ENCODE measurements around the gene CYTH4.

CYTH4 gene

DNA sequence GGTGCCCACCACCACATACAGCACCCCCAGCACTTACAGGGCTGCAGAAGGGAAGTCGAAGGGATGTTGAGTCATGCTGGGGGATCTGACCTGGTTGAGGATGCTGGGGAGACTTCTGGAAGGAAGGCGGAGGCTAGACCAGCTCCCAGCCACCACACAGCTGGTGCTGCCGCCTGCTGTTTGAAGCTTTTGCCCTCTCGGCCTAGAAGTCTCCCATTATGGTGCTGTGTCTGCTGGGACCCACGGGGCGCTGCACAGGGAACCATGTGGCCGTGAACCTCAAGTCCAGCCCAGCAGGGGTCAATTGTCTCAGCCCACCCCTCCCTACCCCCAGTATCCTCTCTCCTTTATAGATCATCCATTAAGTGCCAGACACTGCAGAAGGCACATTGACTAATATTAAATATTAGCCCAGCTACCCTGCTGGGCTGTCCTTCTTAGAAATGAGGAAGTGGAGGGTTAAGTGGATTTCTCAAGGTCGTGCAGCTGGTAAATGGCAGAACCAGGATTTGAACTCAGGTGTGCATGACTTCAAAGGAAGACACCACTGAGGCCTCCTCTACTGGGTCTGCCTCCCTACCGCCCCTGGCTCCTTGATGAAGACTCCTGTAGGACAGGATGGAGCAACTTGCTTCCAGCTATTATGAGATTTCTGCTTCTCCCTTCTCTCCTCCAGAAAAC, 49.7 kb downstream of the CYTH4 start:
- peak in 1 of 2 experiments; percentile 25 for DNase-seq

DNA sequence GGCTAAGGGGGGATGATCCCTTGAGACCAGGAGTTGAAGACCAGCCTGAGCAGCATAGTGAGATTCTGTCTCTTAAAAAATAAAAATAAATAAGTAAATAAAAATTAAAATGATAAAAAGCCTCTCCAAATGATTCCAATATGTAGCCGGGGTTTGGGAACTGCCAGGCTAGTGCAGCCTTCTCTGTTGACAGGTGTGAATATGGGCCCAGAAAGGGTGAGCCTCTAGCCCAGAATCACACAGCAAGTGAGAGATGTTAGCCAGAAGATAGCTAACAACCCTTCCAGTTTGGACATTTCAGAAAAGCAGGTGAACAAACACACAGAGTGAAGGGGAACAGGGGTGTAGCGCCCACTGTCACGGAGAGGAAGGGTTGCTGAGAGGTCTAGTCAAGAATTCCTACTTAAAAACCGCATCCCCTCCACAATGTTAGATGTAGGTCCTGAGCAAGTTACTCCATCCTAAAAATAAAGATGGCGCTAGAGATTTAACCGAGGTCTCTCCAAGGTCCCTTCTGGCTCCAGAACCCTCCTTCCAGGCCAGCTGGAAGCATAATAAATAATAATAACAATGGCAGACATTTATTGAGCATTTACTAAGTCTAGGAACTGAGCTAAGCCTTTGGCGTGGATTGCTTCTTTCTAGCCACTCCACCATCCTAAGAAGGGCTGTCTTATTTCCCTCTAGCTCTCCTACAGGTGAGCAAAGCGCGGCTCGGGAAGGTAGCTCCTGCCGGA, 51.6 kb downstream of the CYTH4 start:
- no peak for DNase-seq

DNA sequence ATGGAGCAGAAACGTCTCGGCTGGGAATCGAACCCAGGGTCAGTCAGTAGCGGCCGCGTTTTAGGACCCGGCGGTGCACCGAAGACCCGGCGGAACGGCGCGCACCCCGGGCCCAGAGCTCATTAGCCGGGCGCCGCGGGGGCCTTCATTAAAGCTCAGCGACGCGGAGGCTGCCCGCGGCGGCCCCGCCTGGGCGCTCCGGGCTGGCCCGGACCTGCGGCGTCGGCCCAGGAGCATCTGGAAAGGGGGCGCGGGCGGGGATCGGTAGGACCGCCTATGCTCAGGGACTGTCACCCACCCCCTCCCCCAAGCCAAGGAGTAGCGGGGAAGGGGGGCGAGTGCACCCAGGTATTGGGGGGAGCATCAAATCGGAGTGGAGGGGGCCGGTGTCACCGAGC, 52.2 kb downstream of the CYTH4 start:
- no peak for DNase-seq

DNA sequence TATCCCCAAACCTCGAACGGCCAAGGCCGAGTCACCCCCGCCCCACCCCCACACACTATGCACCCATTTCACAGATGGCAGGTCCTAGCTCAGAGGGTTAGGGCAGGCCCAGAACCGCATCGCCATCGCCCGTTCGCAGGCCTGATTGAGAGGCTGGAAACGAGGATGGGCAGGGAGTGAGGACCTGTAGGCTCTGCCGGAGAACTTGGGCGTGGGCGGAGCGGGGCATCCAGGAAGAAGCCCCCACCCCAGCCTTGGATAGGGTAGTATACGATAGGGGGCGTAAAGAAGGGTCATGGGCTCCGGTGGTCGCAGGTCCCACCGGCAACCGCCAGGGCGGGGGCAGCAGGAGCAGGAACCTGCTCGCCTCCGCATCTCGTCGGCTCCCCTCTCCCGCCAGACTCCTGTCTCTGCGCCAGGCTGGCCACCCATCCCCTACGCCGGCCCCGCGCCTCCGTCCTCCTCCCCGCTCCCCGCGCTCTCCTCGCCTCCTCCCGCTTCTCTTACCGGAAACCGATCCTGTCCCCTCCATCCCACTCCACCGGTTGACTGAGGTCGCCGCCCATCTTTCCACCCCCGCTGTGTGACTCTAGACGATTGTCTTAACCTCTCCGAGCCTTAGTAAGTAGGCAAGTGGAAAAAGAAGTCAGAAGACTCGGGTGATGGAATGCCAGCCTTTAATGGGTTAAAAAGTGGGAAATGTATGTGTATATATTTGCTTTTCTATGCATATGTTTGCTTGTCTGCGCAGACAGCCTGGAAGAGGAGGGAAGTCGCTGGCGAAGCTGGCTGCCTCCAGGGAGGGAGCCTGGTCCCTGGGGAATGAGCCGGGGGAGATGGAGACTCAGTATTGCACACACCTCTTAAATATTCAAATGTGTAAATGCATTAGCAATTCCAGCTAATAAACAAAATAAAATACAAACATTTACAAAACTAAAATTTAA, 52.8 kb downstream of the CYTH4 start:
- no peak for DNase-seq

DNA sequence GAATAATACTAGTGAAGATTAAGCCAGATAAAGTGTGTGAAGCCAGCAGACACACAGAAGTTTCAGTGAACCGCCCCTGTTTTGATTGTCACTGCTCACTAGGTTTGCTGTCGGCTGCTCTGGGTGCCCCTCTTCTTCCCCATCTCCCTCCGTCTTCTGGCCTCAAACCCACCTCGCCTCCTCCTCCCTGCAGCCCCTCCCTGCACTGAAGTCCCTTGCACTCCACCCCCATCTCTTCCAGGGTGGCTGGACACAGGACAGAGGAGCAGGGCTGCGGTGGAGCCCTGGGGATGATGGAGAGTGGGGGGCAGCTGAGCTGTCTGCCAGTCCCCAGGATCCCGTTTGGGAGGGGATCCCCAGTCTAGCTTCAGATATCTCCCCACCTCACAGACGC, 53.5 kb downstream of the CYTH4 start:
- no peak for DNase-seq

DNA sequence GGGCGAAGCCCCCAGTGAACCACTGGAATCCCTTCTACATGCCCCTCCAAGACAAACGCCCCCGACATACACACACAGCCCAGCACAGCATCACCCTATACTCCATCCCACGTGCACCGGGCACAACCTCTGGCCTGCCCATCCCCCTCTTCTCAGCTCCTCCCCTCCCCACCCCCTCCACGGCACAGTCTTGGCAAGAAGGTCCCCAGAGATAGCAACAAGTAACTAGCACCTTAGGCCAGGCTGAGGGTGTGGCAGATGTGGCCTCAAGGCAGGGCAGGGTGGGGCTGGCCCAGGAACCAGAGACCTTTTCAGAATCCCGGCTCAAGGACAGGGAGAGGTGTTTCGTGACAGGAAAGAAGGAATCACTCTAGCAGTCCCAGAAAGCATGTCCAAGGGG, 54.3 kb downstream of the CYTH4 start:
- no peak for DNase-seq

DNA sequence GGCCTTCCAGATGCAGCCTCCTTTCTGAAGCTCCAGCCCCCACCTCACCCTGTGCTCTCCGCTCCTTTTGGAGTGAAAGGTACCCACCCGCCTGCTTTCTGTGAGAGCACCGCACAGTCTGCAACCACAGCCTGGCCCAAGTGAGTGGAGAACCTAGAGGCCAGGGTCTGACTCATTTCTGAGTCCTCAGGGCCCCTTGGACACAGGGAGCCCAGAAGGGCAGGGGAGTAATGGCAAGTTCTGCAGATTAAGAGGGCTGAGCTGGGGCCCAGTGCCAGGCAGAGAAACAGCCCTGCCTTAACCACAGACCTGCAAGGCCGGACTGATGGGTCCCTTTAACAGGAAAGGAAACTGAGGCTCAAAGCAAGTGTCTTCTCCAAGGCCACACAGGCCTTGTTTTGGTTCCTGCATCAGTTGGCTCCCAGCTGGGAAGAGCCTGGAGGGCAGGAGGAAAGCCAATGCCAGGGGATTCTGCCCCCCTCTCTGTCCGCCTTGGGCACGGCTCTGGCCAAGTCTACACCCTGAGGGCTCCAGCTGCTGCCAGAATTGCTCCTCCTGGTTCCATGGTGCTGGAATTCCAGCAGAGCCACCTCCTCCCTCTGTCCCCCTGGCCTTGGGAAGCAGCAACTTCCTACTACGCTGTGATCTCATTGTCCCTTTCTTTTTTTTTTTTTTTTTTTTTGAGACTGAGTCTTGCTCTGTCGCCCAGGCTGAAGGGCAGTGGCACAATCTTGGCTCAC, 55.1 kb downstream of the CYTH4 start:
- no peak for DNase-seq

DNA sequence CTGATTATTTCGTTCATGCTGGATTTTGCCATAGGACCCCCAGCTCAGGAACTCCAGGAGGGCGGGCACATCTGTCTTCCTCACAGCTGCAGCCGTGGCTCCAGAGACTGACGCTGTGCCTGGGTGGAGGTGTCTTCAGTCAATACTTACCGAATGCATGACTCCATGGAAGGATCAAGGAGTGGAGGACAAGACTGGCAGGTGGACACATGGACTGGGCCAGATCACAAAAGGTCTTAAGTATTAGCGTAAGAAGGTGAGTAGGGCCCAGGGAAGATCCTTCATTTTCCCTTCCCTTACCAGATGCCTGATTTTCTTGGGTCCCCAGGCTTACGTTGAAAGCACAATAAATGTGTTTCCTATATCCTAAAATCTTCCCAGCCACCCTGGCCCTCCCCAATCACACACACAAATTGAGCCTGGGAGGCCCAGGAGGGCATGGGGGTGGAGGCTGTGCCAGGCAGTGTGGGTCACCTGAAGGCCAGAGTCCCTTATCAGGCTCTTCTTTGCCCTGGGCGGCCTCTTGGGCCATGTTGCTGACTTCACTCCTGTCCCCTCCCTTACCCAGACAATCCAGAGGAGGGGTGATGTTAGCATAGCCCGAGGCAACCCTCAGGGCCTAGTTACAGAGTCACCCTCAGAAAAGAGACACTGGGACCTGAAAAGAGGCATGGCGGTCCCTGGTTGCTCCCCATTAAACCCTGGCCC, 56.4 kb downstream of the CYTH4 start:
- DNase-seq: no peak

DNA sequence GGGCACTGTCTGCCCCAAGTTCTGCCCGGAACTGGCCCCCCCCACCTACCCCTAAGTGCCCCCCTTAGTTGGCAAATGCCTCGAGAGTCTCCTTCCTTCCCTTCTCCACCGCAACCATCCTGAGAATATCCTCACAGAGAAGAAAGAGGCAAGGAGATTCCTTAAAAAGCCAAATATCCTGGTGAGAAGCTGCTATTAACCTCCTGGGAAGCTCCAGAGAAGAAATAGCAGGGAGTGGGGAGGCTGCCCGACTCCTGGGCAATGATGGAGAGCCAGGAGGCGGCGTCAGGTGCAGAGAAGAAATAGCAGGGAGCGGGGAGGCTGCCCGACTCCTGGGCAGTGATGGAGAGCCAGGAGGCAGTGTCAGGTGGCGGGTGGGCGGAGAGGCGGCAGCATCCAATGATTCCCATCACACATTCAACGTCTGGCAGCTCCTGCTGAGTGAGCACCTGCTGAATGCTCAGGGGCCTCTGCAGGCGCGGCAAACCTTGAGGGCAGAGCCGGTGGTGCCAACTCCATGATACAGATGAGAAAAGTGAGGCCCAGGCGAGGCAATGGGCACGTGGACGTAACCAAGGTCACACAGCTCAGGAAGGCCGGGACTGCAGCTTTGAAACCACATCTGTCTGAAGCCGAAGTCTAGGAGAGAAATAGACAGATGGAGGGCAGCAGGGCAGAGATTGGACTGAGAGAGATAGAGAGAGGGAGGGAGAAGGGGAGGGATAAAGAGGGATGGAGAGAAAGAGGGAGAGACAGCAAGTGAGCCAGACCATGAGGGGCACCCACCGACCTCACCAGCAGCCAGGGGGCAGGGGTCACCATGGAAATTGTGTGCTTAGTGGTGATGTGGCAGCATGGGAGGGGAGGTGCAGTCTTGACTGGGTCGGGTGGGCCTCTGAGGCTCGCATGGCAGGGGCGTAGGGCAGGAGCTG, 58.3 kb downstream of the CYTH4 start:
- no peak for DNase-seq

DNA sequence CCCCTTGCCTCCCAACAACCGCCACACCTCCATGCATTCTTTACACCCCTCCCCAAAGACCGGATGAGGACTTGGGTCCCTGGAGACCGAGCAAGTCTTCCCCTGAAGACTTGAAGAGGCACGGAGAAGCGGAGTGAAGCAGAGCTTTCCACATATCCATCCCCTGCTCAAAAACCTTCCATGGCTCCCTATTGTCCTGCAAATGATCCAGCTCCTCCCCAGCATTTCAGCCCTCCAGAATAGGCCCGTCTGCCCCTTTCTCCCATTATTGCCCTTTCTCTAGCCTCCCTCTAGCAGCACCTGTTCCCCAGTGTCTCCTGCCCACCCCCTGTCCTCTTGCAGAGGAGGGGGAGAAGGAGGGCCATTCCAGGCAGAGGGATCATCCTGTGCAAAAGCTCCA, 59.8 kb downstream of the CYTH4 start:
- no peak for DNase-seq

DNA sequence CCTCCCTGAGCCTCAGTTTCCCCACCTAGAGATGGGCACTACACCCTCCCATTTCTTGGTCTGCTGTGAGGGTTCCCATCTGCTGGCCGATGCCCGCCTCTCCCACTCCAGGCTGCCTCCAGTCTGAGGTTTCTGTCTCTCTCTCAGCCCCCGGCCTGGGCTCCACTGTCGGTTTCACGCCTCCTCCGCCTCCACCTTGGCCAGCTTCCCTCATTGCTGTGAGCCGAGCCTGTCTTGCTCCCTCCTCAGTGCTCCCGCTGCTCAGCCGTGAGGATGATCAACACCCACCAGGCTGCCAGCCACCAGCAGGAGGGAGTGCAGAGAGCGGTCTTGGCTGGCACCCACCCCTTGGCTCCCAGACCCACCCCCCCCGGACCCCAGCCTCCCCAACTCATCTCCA, 61.0 kb downstream of the CYTH4 start:
- DNase-seq: no peak

DNA sequence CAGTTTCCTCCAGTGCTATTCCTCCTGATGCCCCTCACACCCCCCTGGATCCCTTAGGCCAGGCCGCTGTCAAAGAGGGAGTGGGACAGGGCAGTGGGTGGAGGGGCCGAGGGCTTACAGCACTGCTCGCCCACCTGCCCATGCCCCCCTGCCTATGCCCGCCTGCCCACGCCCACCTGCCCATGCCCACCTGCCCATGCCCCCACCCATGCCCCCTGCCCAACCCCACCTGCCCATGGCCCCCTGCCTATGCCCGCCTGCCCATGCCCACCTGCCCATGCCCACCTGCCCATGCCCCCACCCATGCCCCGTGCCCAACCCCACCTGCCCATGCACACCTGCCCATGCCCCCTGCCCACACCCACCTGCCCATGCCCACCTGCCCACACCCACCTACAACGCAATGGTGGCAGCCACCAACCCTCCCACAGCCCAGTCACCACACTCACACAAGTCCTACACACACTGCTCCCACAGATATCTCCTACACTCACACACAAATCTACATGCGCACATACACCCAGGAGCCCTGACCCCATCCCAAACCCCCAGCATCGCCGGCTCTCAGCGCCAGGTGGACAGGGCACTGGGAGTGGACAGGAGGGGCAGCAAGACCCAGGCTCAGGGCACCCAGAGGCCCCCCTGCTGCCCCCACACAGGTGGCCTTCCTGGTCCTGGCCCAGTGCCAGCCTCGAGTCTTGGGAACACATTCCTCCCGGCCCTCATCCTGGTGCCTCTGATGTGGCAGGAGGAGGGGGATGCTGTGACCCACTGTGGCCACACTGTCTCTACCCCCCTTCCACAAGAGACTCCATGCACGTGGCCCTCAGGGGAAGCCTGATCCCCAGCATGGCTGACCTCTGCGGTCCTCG, 61.8 kb downstream of the CYTH4 start:
- no peak for DNase-seq

DNA sequence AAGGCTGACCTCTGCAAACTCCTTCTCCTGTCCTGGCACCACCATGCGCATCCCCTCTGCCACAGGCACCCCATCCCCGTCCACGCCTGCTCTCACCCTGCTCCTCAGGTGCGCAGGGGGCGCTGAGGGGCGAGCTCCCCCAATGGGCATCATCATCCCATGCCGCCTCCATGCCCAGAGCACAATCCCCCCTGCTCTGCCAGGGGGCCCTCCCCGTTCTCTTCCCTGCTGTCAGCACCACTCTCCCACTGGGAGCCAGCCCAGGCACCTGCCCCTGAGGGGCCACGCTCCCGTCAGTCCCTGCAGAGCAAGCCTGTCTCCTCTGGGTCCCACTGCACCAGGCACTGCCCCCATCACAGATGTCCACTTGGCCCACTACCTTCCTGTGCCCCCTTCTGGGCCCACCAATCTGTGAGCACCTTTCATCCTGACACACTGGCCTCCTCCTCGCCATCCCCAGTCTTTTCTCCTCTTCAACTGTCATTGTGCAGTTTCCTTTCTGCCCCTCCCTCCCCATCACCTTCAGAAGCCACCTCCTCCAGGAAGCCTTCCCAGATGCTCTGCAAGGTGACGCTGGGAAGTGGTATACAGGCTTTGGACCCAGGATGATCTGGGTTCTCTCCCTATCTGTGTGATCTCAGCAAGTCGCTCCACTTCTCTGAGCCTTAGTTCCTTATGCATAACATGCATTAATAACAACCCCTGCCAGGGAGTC, 62.6 kb downstream of the CYTH4 start:
- DNase-seq: no peak

DNA sequence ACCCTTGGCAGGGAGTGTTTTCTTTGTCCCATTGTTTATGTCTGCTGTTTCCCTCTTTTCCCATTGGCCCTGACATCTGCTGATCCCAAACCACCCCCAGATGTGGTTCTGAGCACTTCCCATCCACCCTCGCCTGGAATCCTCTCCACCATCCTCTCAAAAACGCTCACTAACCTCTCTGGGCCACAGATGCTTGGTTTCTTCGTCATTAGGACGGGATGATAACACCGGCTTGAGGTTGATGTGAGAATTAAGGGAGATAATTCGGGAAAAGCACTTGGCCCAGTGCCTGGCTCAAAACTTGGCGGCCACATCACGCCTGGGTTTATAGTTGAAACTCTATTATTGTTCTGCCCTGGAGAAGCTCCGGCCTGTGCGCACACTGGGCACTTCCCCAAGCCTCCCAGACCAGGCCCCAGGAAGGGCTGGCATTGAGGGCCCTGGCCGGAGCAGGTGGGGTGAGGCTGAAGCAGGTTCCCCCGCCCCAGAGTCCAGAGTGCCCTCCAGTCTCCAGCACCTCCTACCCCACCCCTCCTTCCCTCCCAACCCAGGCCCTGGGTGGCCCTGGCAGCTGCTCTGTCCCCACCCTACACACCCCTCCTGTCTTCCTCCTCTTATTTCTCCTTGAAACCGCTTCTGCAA, 63.7 kb downstream of the CYTH4 start:
- DNase-seq: no peak

DNA sequence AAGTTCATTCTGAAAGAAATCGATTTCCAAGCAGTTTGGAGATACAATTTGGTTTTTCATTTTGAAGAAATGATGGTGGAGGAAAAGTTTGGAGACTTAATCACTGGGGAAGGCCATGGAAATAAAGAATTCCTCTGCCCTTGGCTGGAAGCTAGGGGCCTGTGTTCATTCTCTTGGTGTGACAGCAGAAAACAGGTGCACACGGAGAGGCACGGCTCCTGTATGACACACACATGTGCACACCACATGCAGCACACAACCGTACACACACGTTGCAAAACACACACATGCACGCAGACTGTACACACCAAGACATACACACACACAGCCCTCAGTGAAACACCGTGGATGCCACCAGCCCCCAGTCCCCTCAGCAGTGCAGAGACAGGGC, 64.2 kb downstream of the CYTH4 start:
- DNase-seq: no peak

DNA sequence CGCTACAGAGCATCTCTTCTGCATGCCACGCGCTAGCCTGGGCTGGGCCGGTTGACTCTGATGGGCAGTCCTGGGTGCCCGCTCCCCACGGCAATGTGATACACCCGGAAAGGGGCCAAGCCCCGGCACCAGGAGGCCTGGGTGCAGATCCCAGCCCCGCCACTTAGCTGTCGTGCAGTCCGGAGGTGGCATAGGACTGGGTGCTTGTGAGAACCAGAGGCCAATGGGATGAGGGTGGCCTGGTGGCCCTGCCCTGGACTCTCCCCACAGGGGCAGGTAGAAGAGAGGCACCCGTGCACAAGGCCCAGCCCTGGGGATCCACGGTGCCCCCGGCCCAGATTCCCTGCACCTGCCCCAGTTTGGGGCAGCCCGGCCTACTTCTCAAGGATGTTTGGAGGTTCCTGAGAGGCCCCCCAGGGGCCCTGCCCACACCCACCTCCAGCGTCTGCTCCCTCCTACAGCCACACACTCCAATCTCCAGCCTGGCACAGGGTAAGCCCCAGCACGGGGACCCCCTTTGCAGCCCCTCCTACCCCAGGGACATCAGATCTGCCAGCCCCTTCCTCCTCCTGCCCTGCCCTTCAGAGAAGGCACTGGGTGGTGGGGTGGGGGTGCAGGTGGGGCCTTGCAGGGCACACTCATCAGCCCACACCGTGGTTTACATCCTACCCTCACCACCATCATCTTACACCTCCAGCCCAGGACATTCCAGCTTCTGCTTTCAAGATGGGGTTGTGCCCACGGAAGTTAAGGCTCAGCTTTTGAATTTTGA, 66.9 kb downstream of the CYTH4 start:
- no peak for DNase-seq

DNA sequence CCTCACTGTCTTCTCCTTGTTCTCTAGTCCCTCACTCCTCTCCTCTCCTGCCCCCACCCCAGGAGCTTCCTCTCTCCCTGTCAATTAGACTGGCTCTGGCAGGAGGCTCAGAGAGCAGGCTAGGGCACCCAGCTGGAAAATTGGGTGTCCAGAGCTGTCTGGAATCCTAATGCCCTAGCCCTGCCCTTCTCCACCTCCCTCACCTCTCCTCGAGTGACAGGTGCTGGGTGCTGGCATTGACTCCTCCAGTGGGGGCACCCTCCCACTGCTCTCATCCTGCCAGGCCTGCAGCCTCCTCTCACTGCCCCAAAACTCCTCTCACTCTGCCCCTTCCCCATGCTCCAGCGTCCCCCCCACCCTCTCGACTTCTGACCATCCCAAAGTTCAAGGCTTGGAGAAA, 68.9 kb downstream of the CYTH4 start:
- DNase-seq: no peak

DNA sequence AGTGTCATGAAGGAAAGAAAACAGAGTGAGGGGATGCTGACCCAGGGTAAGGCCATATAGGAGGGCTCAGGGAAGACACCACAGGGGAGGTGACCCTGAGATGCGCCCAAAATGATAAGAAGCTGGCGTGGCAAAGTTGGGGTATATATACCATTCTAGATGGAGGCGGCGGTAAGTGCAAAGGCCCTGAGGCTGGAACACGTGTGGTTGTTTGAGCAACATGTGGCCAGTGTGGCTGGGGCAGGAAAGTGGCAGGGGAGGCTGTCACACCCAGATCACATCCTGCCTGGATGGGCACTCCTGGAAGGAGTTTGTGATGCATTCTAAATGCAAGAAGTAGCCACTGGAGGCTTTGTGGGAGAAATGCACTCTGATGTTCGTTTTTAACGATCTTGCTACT, 70.2 kb downstream of the CYTH4 start:
- no peak for DNase-seq
